Smooth muscle cell (in vitro differentiated cells): Measurements from ENCODE around the gene CANT1. TPM values are rescaled to one million over a fixed set of nuclear protein-coding genes. Genes with fewer than 3 reads are reported as not detected.

Experiments used
- DNase-seq: peaks from one replicate; lab custom pipeline; 2025; ENCODE audit not compliant: unreplicated experiment; lab: John Stamatoyannopoulos, UW
- H2AFZ ChIP-seq: fragments of 200-600 bp; sonication (generic); 2 replicates; pipeline ENCODE4 v1.6.0; 2016; ENCODE audit warnings: antibody characterized with exemption, low read depth, mild to moderate bottlenecking
- H3F3A ChIP-seq: fragments of 200-600 bp; sonication (generic); 2 replicates; pipeline ENCODE4 v1.6.0; 2017; ENCODE audit warnings: antibody characterized with exemption, low read depth
- H3K27ac ChIP-seq: fragments of 200-600 bp; sonication (generic); 2 replicates; pipeline ENCODE4 v1.5.1; 2016; ENCODE audit warnings: low read depth, mild to moderate bottlenecking
- H3K27me3 ChIP-seq: fragments of 200-600 bp; sonication (generic); 2 replicates; pipeline ENCODE4 v1.6.1; 2016; ENCODE audit warnings: low read depth, mild to moderate bottlenecking
- H3K36me3 ChIP-seq: fragments of 200-600 bp; sonication (generic); 2 replicates; pipeline ENCODE4 v1.5.1; 2016; ENCODE audit warnings: low read depth
- H3K4me1 ChIP-seq: fragments of 200-600 bp; sonication (generic); 2 replicates; pipeline ENCODE4 v1.5.1; 2016; ENCODE audit warnings: low read depth
- H3K4me2 ChIP-seq: fragments of 200-600 bp; sonication (generic); 2 replicates; pipeline ENCODE4 v1.6.0; 2016; ENCODE audit warnings: mild to moderate bottlenecking
- H3K4me3 ChIP-seq: fragments of 200-600 bp; sonication (generic); 2 replicates; pipeline ENCODE4 v1.5.1; 2016; ENCODE audit warnings: mild to moderate bottlenecking
- H3K79me2 ChIP-seq: fragments of 200-600 bp; sonication (generic); 2 replicates; pipeline ENCODE4 v1.6.0; 2016; ENCODE audit warnings: low read depth, mild to moderate bottlenecking
- H3K9ac ChIP-seq: fragments of 200-600 bp; sonication (generic); 2 replicates; pipeline ENCODE4 v1.6.0; 2016; ENCODE audit warnings: low read depth
- H3K9me3 ChIP-seq: fragments of 200-600 bp; sonication (generic); replicated peaks from 2 replicates; pipeline ENCODE4 v1.5.1; 2016; ENCODE audit warnings: low read depth
- H4K20me1 ChIP-seq: fragments of 200-600 bp; sonication (generic); 2 replicates; pipeline ENCODE4 v1.6.0; 2016; ENCODE audit warnings: low read depth
- CTCF ChIP-seq: fragments of 200-600 bp; sonication (generic); IDR thresholded peaks from 2 replicates; pipeline ENCODE4 v1.5.1; 2017; ENCODE audit warnings: borderline replicate concordance, mild to moderate bottlenecking, antibody characterized with exemption; ENCODE audit not compliant: insufficient read depth, poor library complexity, severe bottlenecking
- WGBS: methylation state at CpG from one replicate; pipeline ENCODE4 v1.1.7; 2016; ENCODE audit warnings: low lambda C conversion rate; 5-methylcytosine and 5-hydroxymethylcytosine counted together
- polyA plus RNA-seq: library from polyadenylated mRNA; unstranded; fragments of >200 nt; fragmentation: Nextera tagmentation; extraction: Ambion mirVana; gene quantifications from 2 replicates; pipeline ENCODE4 v1.2.1, GENCODE V29; 2016
- total RNA-seq: library from RNA; depleted of rRNA; stranded (reverse); fragments of >200 nt; gene quantifications from 2 replicates; pipeline ENCODE4 v1.2.3, GENCODE V29; 2014

CANT1 gene
- total and polyA plus RNA-seq, 2 experiments from 2014 or later, result 38.3 to 42.1 TPM

GRCh38 chr17:78976907-78977680, 32.5 kb downstream of the CANT1 start:
- Histone ChIP-seq H3K9me3 (no peaks in the 10 kb centered on the region), H3K4me2 (no peak overlapping the region), H2AFZ (no peak overlapping the region), H3K4me1 (peaks cover 7% of the 10 kb centered on the region), H3K36me3 (no peaks in the 10 kb centered on the region), H3F3A (no peaks in the 10 kb centered on the region), H3K27ac (no peak overlapping the region), H3K27me3 (no peaks in the 10 kb centered on the region), H4K20me1 (no peaks in the 10 kb centered on the region), H3K4me3 (no peak overlapping the region), H3K79me2 (no peaks in the 10 kb centered on the region), H3K9ac (no peak overlapping the region)
- DNase-seq, result no peak
- no peak for TF ChIP-seq CTCF
- WGBS, result 90% methylated on average over 20 of the region's 20 CpGs

GRCh38 chr17:78974635-78975591, 34.7 kb downstream of the CANT1 start:
- Histone ChIP-seq H2AFZ (no peak overlapping the region), H3K27me3 (no peaks in the 10 kb centered on the region), H3F3A (no peaks in the 10 kb centered on the region), H3K4me2 (peak overlapping the region; percentile 50), H3K9ac (no peak overlapping the region), H3K79me2 (no peaks in the 10 kb centered on the region), H3K4me3 (no peak overlapping the region), H3K9me3 (no peaks in the 10 kb centered on the region), H3K4me1 (peaks cover 6% of the 10 kb centered on the region), H4K20me1 (no peaks in the 10 kb centered on the region), H3K27ac (peak overlapping the region; percentile 23), H3K36me3 (no peaks in the 10 kb centered on the region)
- no peak for DNase-seq
- no peak for TF ChIP-seq CTCF
- 64% methylated on average over 30 of the region's 30 CpGs for WGBS

GRCh38 chr17:78973792-78974520, 35.6 kb downstream of the CANT1 start:
- WGBS, result 91% methylated on average over 18 of the region's 23 CpGs
- Histone ChIP-seq H3K4me2 (no peak overlapping the region), H3K9ac (no peak overlapping the region), H3K79me2 (no peaks in the 10 kb centered on the region), H3K4me3 (no peak overlapping the region), H3K27me3 (no peaks in the 10 kb centered on the region), H3F3A (no peaks in the 10 kb centered on the region), H3K36me3 (no peaks in the 10 kb centered on the region), H3K27ac (no peak overlapping the region), H3K4me1 (no peaks in the 10 kb centered on the region), H4K20me1 (no peaks in the 10 kb centered on the region), H2AFZ (no peak overlapping the region), H3K9me3 (no peaks in the 10 kb centered on the region)
- no peak for TF ChIP-seq CTCF
- DNase-seq, result no peak
